GM06990 (cell line): Measurements from ENCODE around the gene SPEN.
"Not testable (repeated sequence)": the region's sequence is repeated elsewhere in the genome, so short reads cannot be mapped to it uniquely, and the experiment has no call there.

Experiments used
- DNase-seq: peaks from one replicate; pipeline ENCODE4 v3.0.0-alpha.2; 2011; ENCODE audit not compliant: insufficient read length; ENCODE audit errors: extremely low read depth
- H3K27me3 ChIP-seq: replicated peaks from 2 replicates; pipeline ENCODE4 v1.6.0; 2011; ENCODE audit warnings: low read length; ENCODE audit not compliant: control insufficient read depth, insufficient read depth
- H3K36me3 ChIP-seq: 2 replicates; pipeline ENCODE4 v1.5.1; 2011; ENCODE audit warnings: low read length; ENCODE audit not compliant: control insufficient read depth, insufficient read depth
- H3K4me3 ChIP-seq: replicated peaks from 2 replicates; pipeline ENCODE4 v1.5.1; 2011; ENCODE audit warnings: low read depth, mild to moderate bottlenecking, control low read depth, low read length
- CTCF ChIP-seq: IDR thresholded peaks from 2 replicates; pipeline ENCODE4 v1.5.1; 2011; ENCODE audit warnings: low read length, control low read depth, mild to moderate bottlenecking, inconsistent platforms; ENCODE audit not compliant: insufficient read depth, poor library complexity, severe bottlenecking

SPEN gene

GRCh38 chr1:15884477-15884876 lies 37.0 kb downstream of the SPEN start:
- H3K27me3 ChIP-seq: no peaks in the 10 kb centered on the region
- no peak for TF ChIP-seq CTCF
- no peak overlapping the region for H3K4me3 ChIP-seq
- no peak for DNase-seq
- no peaks in the 10 kb centered on the region for H3K36me3 ChIP-seq

- Histone ChIP-seq H3K4me3 (no peak overlapping the region; the same call in 1 of the 2 replicates), H3K27me3 (no peaks in the 10 kb centered on the region), H3K36me3 (no peaks in the 10 kb centered on the region)
- TF ChIP-seq CTCF: no peak
- no peak for DNase-seq
Measured at GRCh38 chr1:15885269-15885668, 37.8 kb downstream of the SPEN start.

- Histone ChIP-seq H3K27me3 (no peaks in the 10 kb centered on the region), H3K36me3 (no peaks in the 10 kb centered on the region), H3K4me3 (peak overlapping the region; percentile 16)
- DNase-seq: peak; percentile 51
- peak; percentile 15 for TF ChIP-seq CTCF
Measured at GRCh38 chr1:15885701-15886610, 38.4 kb downstream of the SPEN start.

GRCh38 chr1:15886611-15887167 lies 39.2 kb downstream of the SPEN start:
- no peaks in the 10 kb centered on the region for H3K36me3 ChIP-seq
- no peaks in the 10 kb centered on the region for H3K27me3 ChIP-seq
- no peak for TF ChIP-seq CTCF
- DNase-seq: no peak
- peak overlapping the region; percentile 16 for H3K4me3 ChIP-seq

- not testable (repeated sequence) for H3K36me3 ChIP-seq, H3K27me3 ChIP-seq, DNase-seq, H3K4me3 ChIP-seq
Measured at GRCh38 chr1:15892857-15893599, 45.5 kb downstream of the SPEN start.

GRCh38 chr1:15895233-15895632 lies 47.7 kb downstream of the SPEN start:
- no peak overlapping the region for H3K4me3 ChIP-seq
- H3K27me3 ChIP-seq: no peaks in the 10 kb centered on the region
- TF ChIP-seq CTCF: no peak
- no peak for DNase-seq
- no peaks in the 10 kb centered on the region; the same call in none of the 2 replicates for H3K36me3 ChIP-seq

GRCh38 chr1:15896841-15897610 lies 49.5 kb downstream of the SPEN start:
- H3K36me3 ChIP-seq: not testable (repeated sequence)

More at GRCh38 chr1:15896841-15897610, 49.5 kb downstream of the SPEN start:
- not testable (repeated sequence) for H3K4me3 ChIP-seq, DNase-seq, H3K27me3 ChIP-seq
